ENCODE results near the gene CRIP2. TPM values are rescaled to one million over a fixed set of nuclear protein-coding genes. Genes with fewer than 3 reads are reported as not detected.

CRIP2 gene
- total and polyA plus RNA-seq, 9 of the 15 experiments (the other 6 are each of a cell fraction or from before 2014, with no cell fraction given), result 0.18 to 2.0 (median 0.69) TPM; not detected in 1

- DNase-seq (ENCODE audit: extremely low read depth in 1 of 4, low spot score in 3 of 4), result no peak
- H3K9me3 ChIP-seq (replicated peaks; ENCODE audit: control insufficient read depth, insufficient read depth, low read depth, low read length), result no peaks in the 10 kb centered on the region
- H3K4me3 ChIP-seq, result no peak overlapping the region
- BruUV-seq (replicated peaks), result no TSS peak
- ATAC-seq, result no peak
- no peaks in the 10 kb centered on the region for H3K79me2 ChIP-seq (ENCODE audit: control insufficient read depth, insufficient read depth, low read length)
- in situ Hi-C loops (cut with MboI) (no loop called here), intact Hi-C loops (cut with micrococcal nuclease) (no loop called here)
- no peak overlapping the region for H2AFZ ChIP-seq (ENCODE audit: low read depth, low read length)
- H4K20me1 ChIP-seq (replicated peaks; ENCODE audit: control insufficient read depth, insufficient read depth, low read length), result no peaks in the 10 kb centered on the region
- no peaks in the 10 kb centered on the region for H3K9me1 ChIP-seq (ENCODE audit: control insufficient read depth, insufficient read depth, low read length)
- WGBS (ENCODE audit: insufficient coverage, low coverage, missing lambda C conversion rate), result 28% methylated on average over 4 of the region's 16 CpGs
- no peak overlapping the region for H3K4me2 ChIP-seq (ENCODE audit: insufficient read depth, low read length)
- CTCF ChIA-PET (ENCODE audit: low intra/inter-chr PET ratio), result no interaction called here
- H3K36me3 ChIP-seq (ENCODE audit: control insufficient read depth, insufficient read depth, low read length), result no peaks in the 10 kb centered on the region
- TF ChIP-seq ZNF311 (CRISPR knock-in tag; IDR thresholded peaks at IDR 0.05) (no peak), PTBP1 (IDR thresholded peaks at IDR 0.05; ENCODE audit: low read depth, low read length) (no peak), GTF2B (IDR thresholded peaks at IDR 0.05; ENCODE audit: extremely low read depth, insufficient read length) (no peak), MTF1 (CRISPR knock-in tag; IDR thresholded peaks at IDR 0.05; ENCODE audit: borderline replicate concordance) (no peak), SAFB2 (IDR thresholded peaks at IDR 0.05; ENCODE audit: borderline replicate concordance, low read depth, low read length, severe bottlenecking) (no peak), ESRRA (IDR thresholded peaks at IDR 0.05; ENCODE audit: borderline replicate concordance, low read depth) (no peak), NFATC3 (IDR thresholded peaks at IDR 0.05) (no peak), ZNF124 (CRISPR knock-in tag; IDR thresholded peaks at IDR 0.05) (no peak), SMC3 (conservative IDR thresholded peaks at IDR 0.05; ENCODE audit: insufficient read depth, low read depth, low read length) (no peak), GABPB1 (CRISPR knock-in tag; IDR thresholded peaks at IDR 0.05) (no peak), PRPF4 (IDR thresholded peaks at IDR 0.05; ENCODE audit: insufficient read depth, low read depth, low read length, poor library complexity, severe bottlenecking) (no peak)
- no peak overlapping the region for H3K27ac ChIP-seq (ENCODE audit: extremely low read depth, low read depth, low read length)
- H3K27me3 ChIP-seq (ENCODE audit: control insufficient read depth in 2 of 2, insufficient read depth in 2 of 2, low read length in 2 of 2), result peaks cover 12 to 36% of the 10 kb centered on the region in 2 experiments
- POLR2A ChIA-PET, result no interaction called here
- no peak for FAIRE-seq
- no peak overlapping the region for H3K9ac ChIP-seq (ENCODE audit: insufficient read depth in 1 of 2, low read depth in 2 of 2, low read length in 2 of 2)
- peaks cover 0 to 12% of the 10 kb centered on the region in 2 experiments; a peak in 2 of 5 replicates for H3K4me1 ChIP-seq (replicated peaks in 1 of 2; ENCODE audit: control insufficient read depth in 2 of 2, insufficient read depth in 2 of 2, low read length in 2 of 2)
These were observed 30.5 kb downstream of the CRIP2 start for GRCh38 chr14:105505101-105505500.
